H9 (cell line): ENCODE measurements around the gene PLAC1. TPM values are rescaled to one million over a fixed set of nuclear protein-coding genes. Genes with fewer than 3 reads are reported as not detected.

Experiments used
- DNase-seq: peaks from one replicate; pipeline ENCODE4 v3.0.0-alpha.2; 2017
- H2AFZ ChIP-seq: one replicate; pipeline ENCODE4 v1.6.1; 2013; ENCODE audit warnings: mild to moderate bottlenecking, low read length, control low read depth, moderate library complexity
- H2AK5ac ChIP-seq: 2 replicates; pipeline ENCODE4 v1.6.1; 2013; ENCODE audit warnings: low read length, control low read depth, mixed read lengths; ENCODE audit not compliant: insufficient read length
- H2BK120ac ChIP-seq: one replicate; pipeline ENCODE4 v1.6.1; 2013; ENCODE audit warnings: low read depth, mild to moderate bottlenecking, low read length, control low read depth, inconsistent platforms; ENCODE audit not compliant: poor library complexity, severe bottlenecking
- H2BK12ac ChIP-seq: 2 replicates; pipeline ENCODE4 v1.6.1; 2013; ENCODE audit warnings: low read length, control low read depth, mixed read lengths, low read depth; ENCODE audit not compliant: insufficient read length
- H2BK15ac ChIP-seq: 2 replicates; pipeline ENCODE4 v1.6.1; 2013; ENCODE audit warnings: low read depth, low read length, control low read depth
- H2BK20ac ChIP-seq: one replicate; pipeline ENCODE4 v1.6.1; 2013; ENCODE audit warnings: low read depth, mild to moderate bottlenecking, low read length, control low read depth, inconsistent platforms; ENCODE audit not compliant: poor library complexity, severe bottlenecking
- H2BK5ac ChIP-seq: 2 replicates; pipeline ENCODE4 v1.6.1; 2013; ENCODE audit warnings: low read length, control low read depth, mixed read lengths; ENCODE audit not compliant: insufficient read length
- H3K14ac ChIP-seq: 2 replicates; pipeline ENCODE4 v1.6.1; 2013; ENCODE audit warnings: low read length, control low read depth; ENCODE audit not compliant: insufficient read depth
- H3K18ac ChIP-seq: 2 replicates; pipeline ENCODE4 v1.6.1; 2013; ENCODE audit warnings: low read depth, mild to moderate bottlenecking, mixed read lengths, low read length, control low read depth; ENCODE audit not compliant: insufficient read length
- H3K23ac ChIP-seq: 2 replicates; pipeline ENCODE4 v1.6.1; 2013; ENCODE audit warnings: low read length, control low read depth, mixed read lengths, low read depth; ENCODE audit not compliant: insufficient read length
- H3K23me2 ChIP-seq: 2 replicates; pipeline ENCODE4 v1.6.1; 2013; ENCODE audit warnings: low read depth, mild to moderate bottlenecking, mixed read lengths, low read length, control low read depth; ENCODE audit not compliant: insufficient read length, poor library complexity, severe bottlenecking
- H3K27ac ChIP-seq: 2 replicates; pipeline ENCODE4 v1.5.1; 2013; ENCODE audit warnings: low read length, control low read depth, mixed read lengths, low read depth; ENCODE audit not compliant: insufficient read length
- H3K27me3 ChIP-seq: 2 replicates; pipeline ENCODE4 v1.6.1; 2013; ENCODE audit warnings: low read length, control low read depth, inconsistent platforms; ENCODE audit not compliant: insufficient read depth
- H3K4ac ChIP-seq: 2 replicates; pipeline ENCODE4 v1.6.1; 2013; ENCODE audit warnings: low read depth, mild to moderate bottlenecking, control low read depth, inconsistent platforms, low read length, moderate library complexity
- H3K4me1 ChIP-seq: 2 replicates; pipeline ENCODE4 v1.6.1; 2013; ENCODE audit warnings: low read length, control low read depth, inconsistent platforms; ENCODE audit not compliant: insufficient read depth
- H3K4me2 ChIP-seq: 2 replicates; pipeline ENCODE4 v1.6.1; 2013; ENCODE audit warnings: low read length, control low read depth, mixed read lengths; ENCODE audit not compliant: insufficient read length, insufficient read depth
- H3K56ac ChIP-seq: 2 replicates; pipeline ENCODE4 v1.6.1; 2013; ENCODE audit warnings: low read depth, mild to moderate bottlenecking, mixed read lengths, low read length, control low read depth; ENCODE audit not compliant: insufficient read length
- H3K79me1 ChIP-seq: 2 replicates; pipeline ENCODE4 v1.6.1; 2013; ENCODE audit warnings: low read depth, mild to moderate bottlenecking, moderate library complexity, low read length, control low read depth, inconsistent platforms; ENCODE audit not compliant: insufficient read depth, poor library complexity, severe bottlenecking
- H3K79me2 ChIP-seq: 2 replicates; pipeline ENCODE4 v1.6.1; 2013; ENCODE audit warnings: low read length, control low read depth, inconsistent platforms; ENCODE audit not compliant: insufficient read depth
- H3K9ac ChIP-seq: 2 replicates; pipeline ENCODE4 v1.6.1; 2013; ENCODE audit warnings: low read length, control low read depth, mixed read lengths; ENCODE audit not compliant: insufficient read length; ENCODE audit errors: extremely low read depth
- H3K9me3 ChIP-seq: one replicate; pipeline ENCODE4 v1.6.1; 2013; ENCODE audit warnings: low read depth, low read length, inconsistent platforms; ENCODE audit not compliant: control insufficient read depth
- H3T11ph ChIP-seq: one replicate; pipeline ENCODE4 v1.6.1; 2013; ENCODE audit warnings: mild to moderate bottlenecking, low read length, control low read depth, inconsistent platforms
- H4K20me1 ChIP-seq: one replicate; pipeline ENCODE4 v1.6.1; 2013; ENCODE audit not compliant: control insufficient read depth, insufficient read length, insufficient read depth
- H4K5ac ChIP-seq: 2 replicates; pipeline ENCODE4 v1.6.1; 2013; ENCODE audit warnings: low read depth, mild to moderate bottlenecking, mixed read lengths, low read length, control low read depth; ENCODE audit not compliant: insufficient read length
- H4K8ac ChIP-seq: replicated peaks from 2 replicates; pipeline ENCODE4 v1.6.1; 2013; ENCODE audit warnings: low read length, control low read depth, mixed read lengths, low read depth; ENCODE audit not compliant: insufficient read length
- H4K91ac ChIP-seq: 2 replicates; pipeline ENCODE4 v1.6.1; 2013; ENCODE audit warnings: low read depth, mild to moderate bottlenecking, moderate library complexity, mixed read lengths, low read length, control low read depth; ENCODE audit not compliant: insufficient read length
- H3K27ac Mint-ChIP-seq, 3 experiments: 2 replicates in 2 of 3; 3 replicates in 1 of 3; pipeline ENCODE4 v1.8.0; 2020 to 2021; ENCODE audit warnings: mixed read lengths in 3 of 3, mild to moderate bottlenecking in 1 of 3, moderate library complexity in 1 of 3
- H3K27me3 Mint-ChIP-seq: 2 replicates; pipeline ENCODE4 v1.8.0; 2021; ENCODE audit warnings: low read depth, mild to moderate bottlenecking, moderate library complexity, mixed read lengths
- H3K36me3 Mint-ChIP-seq, 3 experiments: 2 replicates in 2 of 3; 3 replicates in 1 of 3; pipeline ENCODE4 v1.8.0; 2020 to 2021; ENCODE audit warnings: low read depth in 3 of 3, mixed read lengths in 3 of 3; ENCODE audit not compliant: insufficient read depth in 1 of 3
- H3K4me1 Mint-ChIP-seq, 2 experiments: 2 replicates each; pipeline ENCODE4 v1.8.0; 2020; ENCODE audit warnings: mixed read lengths in 2 of 2
- H3K4me3 Mint-ChIP-seq, 2 experiments: 2 replicates in 1 of 2; 3 replicates in 1 of 2; pipeline ENCODE4 v1.8.0; 2020 to 2021; ENCODE audit warnings: mild to moderate bottlenecking in 2 of 2, mixed read lengths in 2 of 2, moderate library complexity in 1 of 2
- H3K9me3 Mint-ChIP-seq, 2 experiments: 2 replicates in 1 of 2; 3 replicates in 1 of 2; pipeline ENCODE4 v1.8.0; 2020; ENCODE audit warnings: mild to moderate bottlenecking in 2 of 2, mixed read lengths in 2 of 2, moderate library complexity in 1 of 2
- WGBS: extraction: QIAGEN DNeasy Blood & Tissue Kit; methylation state at CpG from one replicate; pipeline ENCODE4 v1.1.7; 2013; ENCODE audit warnings: missing lambda C conversion rate, low lambda C conversion rate, mixed read lengths; ENCODE audit not compliant: insufficient read length; ENCODE audit errors: extremely low coverage; 5-methylcytosine and 5-hydroxymethylcytosine counted together
- total RNA-seq: library from RNA; stranded (reverse); gene quantifications from 2 replicates; pipeline ENCODE4 v1.2.1, GENCODE V29; 2021
- TF ChIP-seq, protein P1 (sequence below): fragments of 200-600 bp; sonication (generic); conservative IDR thresholded peaks from 3 replicates; pipeline ENCODE4 v1.8.0; 2021; ENCODE audit warnings: antibody characterized with exemption, mild to moderate bottlenecking

The PLAC1 gene
- total RNA-seq, 1 experiment from 2014 or later = 0.68 TPM

DNA sequence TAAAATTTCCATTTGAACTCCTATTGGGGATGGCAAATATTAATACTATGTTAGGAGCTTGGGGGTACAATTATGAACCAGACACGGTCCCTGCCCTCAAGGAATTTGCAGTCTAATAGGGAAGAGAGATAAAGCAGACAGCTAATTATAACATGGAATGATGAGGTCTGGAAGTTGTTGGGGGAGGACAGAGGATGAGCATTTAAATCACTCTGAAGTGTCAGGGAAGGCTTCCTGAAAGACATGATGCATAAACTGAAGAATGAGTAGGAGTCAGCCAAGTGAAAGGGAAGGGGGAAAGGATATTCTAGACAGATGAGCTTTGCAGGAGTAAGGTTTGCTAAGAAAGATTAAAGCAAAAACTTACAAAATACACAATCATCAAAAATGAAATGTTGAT, 15.9 kb downstream of the PLAC1 start:
- Histone ChIP-seq H4K91ac (no peak overlapping the region), H2BK5ac (no peak overlapping the region), H3K4me2 (no peak overlapping the region), H2BK15ac (no peak overlapping the region), H3K79me1 (no peaks in the 10 kb centered on the region), H2AK5ac (no peak overlapping the region), H3K23ac (no peak overlapping the region), H4K8ac (no peak overlapping the region), H3K27ac (no peak overlapping the region), H3K9me3 (no peaks in the 10 kb centered on the region), H3K9ac (no peak overlapping the region), H4K20me1 (no peaks in the 10 kb centered on the region), H2BK120ac (no peak overlapping the region), H3K23me2 (no peaks in the 10 kb centered on the region), H3K79me2 (no peaks in the 10 kb centered on the region), H3K14ac (no peak overlapping the region), H3K56ac (no peak overlapping the region), H3T11ph (no peak overlapping the region), H3K27me3 (no peaks in the 10 kb centered on the region), H3K4ac (no peak overlapping the region), H3K18ac (no peak overlapping the region), H4K5ac (no peak overlapping the region), H2BK20ac (no peak overlapping the region), H2AFZ (no peak overlapping the region), H2BK12ac (no peak overlapping the region), H3K4me1 (no peaks in the 10 kb centered on the region)
- Mint-ChIP-seq H3K4me3 (no peak overlapping the region), H3K27me3 (no peaks in the 10 kb centered on the region), H3K9me3 (peaks cover 0 to 59% of the 10 kb centered on the region in 2 experiments; a peak in 3 of 5 replicates), H3K27ac (no peak overlapping the region), H3K36me3 (peaks cover 0 to 4% (median 0%) of the 10 kb centered on the region in 3 experiments; a peak in 2 of 7 replicates), H3K4me1 (no peaks in the 10 kb centered on the region)
- WGBS = no CpG with 5 or more reads among the region's 1 CpG
- TF ChIP-seq, protein P1, sequence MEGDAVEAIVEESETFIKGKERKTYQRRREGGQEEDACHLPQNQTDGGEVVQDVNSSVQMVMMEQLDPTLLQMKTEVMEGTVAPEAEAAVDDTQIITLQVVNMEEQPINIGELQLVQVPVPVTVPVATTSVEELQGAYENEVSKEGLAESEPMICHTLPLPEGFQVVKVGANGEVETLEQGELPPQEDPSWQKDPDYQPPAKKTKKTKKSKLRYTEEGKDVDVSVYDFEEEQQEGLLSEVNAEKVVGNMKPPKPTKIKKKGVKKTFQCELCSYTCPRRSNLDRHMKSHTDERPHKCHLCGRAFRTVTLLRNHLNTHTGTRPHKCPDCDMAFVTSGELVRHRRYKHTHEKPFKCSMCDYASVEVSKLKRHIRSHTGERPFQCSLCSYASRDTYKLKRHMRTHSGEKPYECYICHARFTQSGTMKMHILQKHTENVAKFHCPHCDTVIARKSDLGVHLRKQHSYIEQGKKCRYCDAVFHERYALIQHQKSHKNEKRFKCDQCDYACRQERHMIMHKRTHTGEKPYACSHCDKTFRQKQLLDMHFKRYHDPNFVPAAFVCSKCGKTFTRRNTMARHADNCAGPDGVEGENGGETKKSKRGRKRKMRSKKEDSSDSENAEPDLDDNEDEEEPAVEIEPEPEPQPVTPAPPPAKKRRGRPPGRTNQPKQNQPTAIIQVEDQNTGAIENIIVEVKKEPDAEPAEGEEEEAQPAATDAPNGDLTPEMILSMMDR = no peak
- no peak for DNase-seq
